H1 (cell line): ENCODE measurements around the gene ST3GAL3.

Source experiments
- CHD2 ChIP-seq: IDR thresholded peaks from 2 replicates; pipeline ENCODE4 v1.6.1; 2012; ENCODE audit warnings: low read length, improper control_type of control experiment
- CREB1 ChIP-seq: IDR thresholded peaks from 2 replicates; pipeline ENCODE4 v1.6.1; 2012; ENCODE audit warnings: inconsistent platforms
- CTCF ChIP-seq, 3 experiments: IDR thresholded peaks; 1 replicate in 2 of 3; 2 replicates in 1 of 3; pipeline versions ENCODE4 v1.5.1 to v1.6.1; 2011; ENCODE audit warnings: low read length in 3 of 3, mild to moderate bottlenecking in 3 of 3, inconsistent platforms in 2 of 3, low read depth in 1 of 3, moderate library complexity in 1 of 3; ENCODE audit not compliant: insufficient read depth in 1 of 3; ENCODE audit errors: control extremely low read depth in 1 of 3
- EGR1 ChIP-seq: IDR thresholded peaks from 2 replicates; pipeline ENCODE4 v1.6.1; 2011; ENCODE audit warnings: low read depth, low read length, borderline replicate concordance
- GABPA ChIP-seq: IDR thresholded peaks from 2 replicates; pipeline ENCODE4 v1.6.1; 2011; ENCODE audit warnings: mild to moderate bottlenecking, low read length, moderate library complexity, borderline replicate concordance; ENCODE audit not compliant: insufficient read depth
- MAX ChIP-seq: IDR thresholded peaks from 2 replicates; pipeline ENCODE4 v1.6.1; 2012; ENCODE audit warnings: inconsistent platforms
- POLR2A ChIP-seq, 2 experiments: IDR thresholded peaks; 1 replicate in 1 of 2; 2 replicates in 1 of 2; pipeline ENCODE4 v1.6.1; 2011; ENCODE audit warnings: low read depth in 2 of 2, low read length in 2 of 2, mild to moderate bottlenecking in 2 of 2; ENCODE audit errors: control extremely low read depth in 1 of 2
- RAD21 ChIP-seq, 2 experiments: IDR thresholded peaks in 1 of 2; conservative IDR thresholded peaks in 1 of 2; 2 replicates each; pipeline ENCODE4 v1.6.1; 2011; ENCODE audit warnings: low read depth in 2 of 2, low read length in 2 of 2, improper control_type of control experiment in 1 of 2, inconsistent platforms in 1 of 2, mild to moderate bottlenecking in 1 of 2, moderate library complexity in 1 of 2
- SIN3A ChIP-seq, 2 experiments: IDR thresholded peaks in 1 of 2; conservative IDR thresholded peaks in 1 of 2; 2 replicates each; pipeline ENCODE4 v1.6.1; 2011 to 2012; ENCODE audit warnings: low read length in 2 of 2, improper control_type of control experiment in 1 of 2, low read depth in 1 of 2, mild to moderate bottlenecking in 1 of 2
- USF2 ChIP-seq: IDR thresholded peaks from 2 replicates; pipeline ENCODE4 v1.6.1; 2011; ENCODE audit warnings: low read length, improper control_type of control experiment

GRCh38 chr1:43969746-43970466, 262.6 kb downstream of the ST3GAL3 start, which contains the start of gene DPH2:
- TF ChIP-seq GABPA (peak; percentile 92), CTCF (IDR thresholded peaks at IDR 0.05; ENCODE audit: control extremely low read depth in 1 of 3, insufficient read depth in 1 of 3, low read depth in 1 of 3, low read length in 3 of 3) (no peak), MAX (peak; percentile 90), SIN3A (conservative IDR thresholded peaks at IDR 0.05 in 1 of 2, IDR thresholded peaks at IDR 0.05 in 1 of 2; ENCODE audit: low read depth in 1 of 2, low read length in 2 of 2) (peak; percentile 97; a peak in 3 of 4 replicates), EGR1 (no peak), RAD21 (IDR thresholded peaks at IDR 0.05 in 1 of 2, conservative IDR thresholded peaks at IDR 0.05 in 1 of 2; ENCODE audit: low read depth in 2 of 2, low read length in 2 of 2) (no peak), CHD2 (peak; percentile 64), POLR2A (IDR thresholded peaks at IDR 0.05; ENCODE audit: control extremely low read depth in 1 of 2, low read depth in 2 of 2, low read length in 2 of 2) (peak in 1 of 2 experiments; percentile 37; a peak in 1 of 3 replicates), USF2 (peak; percentile 25; the same call in 1 of the 2 replicates), CREB1 (peak; percentile 44; the same call in 1 of the 2 replicates)
